ENCODE measurements around the gene DCP1B.

- no peak for TF ChIP-seq EZH2 (IDR thresholded peaks at IDR 0.05)
- TF ChIP-seq POLR2AphosphoS5 (IDR thresholded peaks at IDR 0.05; ENCODE audit: borderline replicate concordance, low read depth, low read length) = no peak
Observed at GRCh38 chr12:1917172-1918070, 86.8 kb downstream of the DCP1B start.

Data from SK-N-MC (cell line).